IMR-90 (cell line): ENCODE measurements around the gene TOR2A. TPM values are rescaled to one million over a fixed set of nuclear protein-coding genes. Genes with fewer than 3 reads are reported as not detected.

Experiments used
- ATAC-seq: fragments of 200-7000 bp; cut with Tn5 transposase; 2 replicates; pipeline ENCODE4 v1.9.1; 2020; ENCODE audit warnings: low read depth, mild to moderate bottlenecking, moderate library complexity
- BruUV-seq: library from RNA; stranded (reverse); fragments of 400-500 nt; replicated peaks from 2 replicates; lab custom pipeline; 2021; lab: Mats Ljungman, UMichigan
- CTCF ChIA-PET: fragments of 300-600 bp; formaldehyde crosslinking; extraction: SDS; loops from one replicate; lab custom pipeline; 2021; ENCODE audit warnings: antibody characterized with exemption; lab: Yijun Ruan, JAX
- POLR2A ChIA-PET: fragments of 300-600 bp; sonication (Branson Sonifier 250); formaldehyde crosslinking; loops from one replicate; lab custom pipeline; 2022; ENCODE audit warnings: antibody characterized with exemption; ENCODE audit not compliant: unreplicated experiment; lab: Charles Lee
- DNase-seq: peaks from one replicate; pipeline ENCODE4 v3.0.0; 2013
- H2AFZ ChIP-seq: replicated peaks from 2 replicates; pipeline ENCODE3; 2013; ENCODE audit warnings: low read length, mild to moderate bottlenecking; ENCODE audit not compliant: poor library complexity
- H2AK5ac ChIP-seq: 2 replicates; pipeline ENCODE4 v1.6.1; 2013; ENCODE audit warnings: low read depth, low read length, inconsistent platforms
- H2AK9ac ChIP-seq: replicated peaks from 2 replicates; pipeline ENCODE3; 2013; ENCODE audit warnings: mild to moderate bottlenecking, low read depth, low read length, moderate library complexity; ENCODE audit not compliant: poor library complexity
- H2BK120ac ChIP-seq: 2 replicates; pipeline ENCODE4 v1.6.1; 2013; ENCODE audit warnings: low read depth, low read length, inconsistent platforms
- H2BK15ac ChIP-seq: 3 replicates; pipeline ENCODE4 v1.6.1; 2013; ENCODE audit warnings: low read depth, low read length, inconsistent platforms
- H2BK20ac ChIP-seq: 2 replicates; pipeline ENCODE4 v1.6.1; 2013; ENCODE audit warnings: low read depth, mild to moderate bottlenecking, inconsistent platforms, low read length, moderate library complexity
- H2BK5ac ChIP-seq: 2 replicates; pipeline ENCODE4 v1.6.1; 2013; ENCODE audit warnings: mild to moderate bottlenecking, low read depth, low read length, inconsistent platforms; ENCODE audit not compliant: poor library complexity, severe bottlenecking
- H3K14ac ChIP-seq: replicated peaks from 2 replicates; pipeline ENCODE4 v1.6.1; 2013; ENCODE audit warnings: low read depth, low read length, inconsistent platforms
- H3K18ac ChIP-seq: 2 replicates; pipeline ENCODE4 v1.6.1; 2013; ENCODE audit warnings: low read depth, low read length, control low read depth
- H3K23ac ChIP-seq: 2 replicates; pipeline ENCODE4 v1.6.1; 2013; ENCODE audit warnings: low read depth, low read length, inconsistent platforms
- H3K27ac ChIP-seq: 2 replicates; pipeline ENCODE4 v1.5.1; 2013; ENCODE audit warnings: mild to moderate bottlenecking, control low read depth, low read length; ENCODE audit not compliant: insufficient read depth
- H3K27me3 ChIP-seq: 2 replicates; pipeline ENCODE4 v1.6.1; 2013; ENCODE audit warnings: low read length; ENCODE audit not compliant: control insufficient read depth, insufficient read depth
- H3K36me3 ChIP-seq: 2 replicates; pipeline ENCODE4 v1.6.1; 2013; ENCODE audit warnings: low read length, mixed read lengths; ENCODE audit not compliant: control insufficient read depth, insufficient read depth
- H3K4ac ChIP-seq: 2 replicates; pipeline ENCODE4 v1.6.1; 2013; ENCODE audit warnings: low read depth, low read length, inconsistent platforms
- H3K4me1 ChIP-seq: 2 replicates; pipeline ENCODE4 v1.6.1; 2013; ENCODE audit warnings: low read length, mixed read lengths; ENCODE audit not compliant: control insufficient read depth, insufficient read depth
- H3K4me2 ChIP-seq: 2 replicates; pipeline ENCODE4 v1.6.1; 2013; ENCODE audit warnings: low read depth, mild to moderate bottlenecking, control low read depth, low read length, moderate library complexity
- H3K4me3 ChIP-seq: 2 replicates; pipeline ENCODE4 v1.5.1; 2013; ENCODE audit warnings: low read depth, mild to moderate bottlenecking, control low read depth, low read length, moderate library complexity; ENCODE audit not compliant: insufficient read depth
- H3K56ac ChIP-seq: 2 replicates; pipeline ENCODE4 v1.6.1; 2013; ENCODE audit warnings: low read length, inconsistent platforms; ENCODE audit not compliant: insufficient read depth; ENCODE audit errors: extremely low read depth
- H3K79me1 ChIP-seq, 2 experiments: 2 replicates each; pipeline ENCODE4 v1.6.1; 2013; ENCODE audit warnings: low read length in 2 of 2, inconsistent platforms in 1 of 2, low read depth in 1 of 2
- H3K9ac ChIP-seq: 2 replicates; pipeline ENCODE4 v1.6.1; 2013; ENCODE audit warnings: low read depth, low read length, control low read depth
- H3K9me1 ChIP-seq: 2 replicates; pipeline ENCODE4 v1.6.1; 2013; ENCODE audit warnings: low read length, inconsistent platforms; ENCODE audit not compliant: insufficient read depth
- H3K9me3 ChIP-seq: 2 replicates; pipeline ENCODE4 v1.6.1; 2013; ENCODE audit warnings: low read length; ENCODE audit not compliant: control insufficient read depth, insufficient read depth
- H4K20me1 ChIP-seq: 2 replicates; pipeline ENCODE4 v1.6.1; 2013; ENCODE audit warnings: low read length, inconsistent platforms; ENCODE audit not compliant: insufficient read depth
- H4K5ac ChIP-seq: 2 replicates; pipeline ENCODE4 v1.6.1; 2013; ENCODE audit warnings: mild to moderate bottlenecking, low read depth, low read length, control low read depth
- H4K8ac ChIP-seq, 2 experiments: 2 replicates each; pipeline ENCODE4 v1.6.1; 2013; ENCODE audit warnings: low read depth in 2 of 2, low read length in 2 of 2, control low read depth in 1 of 2, inconsistent platforms in 1 of 2
- H4K91ac ChIP-seq: 2 replicates; pipeline ENCODE4 v1.6.1; 2013; ENCODE audit warnings: low read depth, low read length, inconsistent platforms; ENCODE audit not compliant: insufficient read depth
- BHLHE40 ChIP-seq: fragments of 150-350 bp; IDR thresholded peaks from 2 replicates; pipeline ENCODE4 v1.6.1; 2016; ENCODE audit warnings: mild to moderate bottlenecking, low read depth, low read length
- CEBPB ChIP-seq: IDR thresholded peaks from 2 replicates; pipeline ENCODE4 v1.6.1; 2012; ENCODE audit warnings: low read depth, low read length, improper control_type of control experiment
- CHD1 ChIP-seq: IDR thresholded peaks from 2 replicates; pipeline ENCODE4 v1.6.1; 2012; ENCODE audit warnings: low read depth, low read length, improper control_type of control experiment
- CTCF ChIP-seq: conservative IDR thresholded peaks from 2 replicates; pipeline ENCODE4 v1.5.1; 2012; ENCODE audit warnings: mild to moderate bottlenecking, low read depth, low read length, improper control_type of control experiment
- ELK1 ChIP-seq: fragments of 150-350 bp; IDR thresholded peaks from 2 replicates; pipeline ENCODE4 v1.6.1; 2016; ENCODE audit warnings: low read depth, mild to moderate bottlenecking, low read length, moderate library complexity, borderline replicate concordance
- FOS ChIP-seq: fragments of 150-350 bp; IDR thresholded peaks from 2 replicates; pipeline ENCODE4 v1.6.1; 2016; ENCODE audit warnings: low read depth, low read length
- MAFK ChIP-seq: IDR thresholded peaks from 2 replicates; pipeline ENCODE4 v1.6.1; 2012; ENCODE audit warnings: low read depth, low read length, improper control_type of control experiment
- MAZ ChIP-seq: IDR thresholded peaks from 2 replicates; pipeline ENCODE4 v1.6.1; 2012; ENCODE audit warnings: low read depth, mild to moderate bottlenecking, low read length, improper control_type of control experiment, moderate library complexity, borderline replicate concordance
- MXI1 ChIP-seq: IDR thresholded peaks from 2 replicates; pipeline ENCODE4 v1.6.1; 2012; ENCODE audit warnings: low read depth, mild to moderate bottlenecking, low read length, moderate library complexity, borderline replicate concordance
- NFE2L2 ChIP-seq: fragments of 150-350 bp; IDR thresholded peaks from 2 replicates; pipeline ENCODE4 v1.6.1; 2016; ENCODE audit warnings: low read depth, mild to moderate bottlenecking, low read length
- POLR2A ChIP-seq: IDR thresholded peaks from 2 replicates; pipeline ENCODE4 v1.6.1; 2012; ENCODE audit warnings: mild to moderate bottlenecking, low read depth, low read length
- RAD21 ChIP-seq: IDR thresholded peaks from 2 replicates; pipeline ENCODE4 v1.6.1; 2012; ENCODE audit warnings: low read length, improper control_type of control experiment
- RCOR1 ChIP-seq: IDR thresholded peaks from 2 replicates; pipeline ENCODE4 v1.6.1; 2012; ENCODE audit warnings: mild to moderate bottlenecking, low read length, improper control_type of control experiment; ENCODE audit not compliant: insufficient replicate concordance
- RFX5 ChIP-seq: IDR thresholded peaks from 2 replicates; pipeline ENCODE4 v1.8.0; 2012; ENCODE audit warnings: low read depth, mild to moderate bottlenecking, low read length, moderate library complexity
- SMC3 ChIP-seq: fragments of 150-350 bp; IDR thresholded peaks from 2 replicates; pipeline ENCODE4 v1.6.1; 2016; ENCODE audit warnings: low read depth, mild to moderate bottlenecking, antibody characterized with exemption, low read length, moderate library complexity
- USF2 ChIP-seq: fragments of 150-350 bp; IDR thresholded peaks from 2 replicates; pipeline ENCODE4 v1.6.1; 2017; ENCODE audit warnings: mild to moderate bottlenecking, antibody characterized with exemption, low read length, low read depth
- WGBS, 2 experiments: methylation state at CpG; one replicate each; pipeline versions ENCODE4 v1.1.5 to v1.1.7; 2013; ENCODE audit warnings: missing lambda C conversion rate in 2 of 2; ENCODE audit not compliant: insufficient read length in 1 of 2; ENCODE audit errors: extremely low coverage in 2 of 2; 5-methylcytosine and 5-hydroxymethylcytosine counted together
- dilution Hi-C: fragments of 300-500 bp; cut with HindIII; formaldehyde crosslinking; loops from one replicate; pipeline ENCODE4 v1.14.3; 2018; ENCODE audit warnings: low sequenced_read_pairs; ENCODE audit not compliant: unreplicated experiment
- in situ Hi-C: fragments of 300-500 bp; cut with MboI; formaldehyde crosslinking; loops from 3 replicates; pipeline ENCODE4 v1.14.3; 2019; ENCODE audit warnings: low sequenced_read_pairs, inconsistent platforms, mixed read lengths
- intact Hi-C: fragments of 100-400 bp; cut with micrococcal nuclease; formaldehyde crosslinking; loops from 2 replicates; pipeline ENCODE4 v1.10.0; 2022
- polyA plus RNA-seq, 3 experiments: library from polyadenylated mRNA; depleted of rRNA; stranded (reverse); fragments of >200 nt; gene quantifications; 2 replicates each; pipeline ENCODE4 v1.2.3, GENCODE V29; 2012; ENCODE audit warnings: low replicate concordance in 1 of 3
- total RNA-seq: library from RNA; depleted of rRNA; stranded (reverse); fragments of >200 nt; gene quantifications from 2 replicates; pipeline ENCODE4 v1.2.3, GENCODE V29; 2012

TOR2A gene
- total and polyA plus RNA-seq, 2 of the 4 experiments (the other 2 are of a cell fraction) = 0.90 to 12.5 TPM

- Histone ChIP-seq H2BK15ac (no peak overlapping the region), H2BK120ac (no peak overlapping the region), H3K4me1 (no peaks in the 10 kb centered on the region; the same call in 1 of the 2 replicates), H3K36me3 (no peaks in the 10 kb centered on the region), H3K9ac (no peak overlapping the region), H2AFZ (no peak overlapping the region), H3K79me1 (no peaks in the 10 kb centered on the region), H3K14ac (no peak overlapping the region), H2BK20ac (no peak overlapping the region), H4K8ac (no peak overlapping the region), H4K5ac (no peak overlapping the region), H4K91ac (no peak overlapping the region), H3K4ac (no peak overlapping the region), H3K18ac (no peak overlapping the region), H4K20me1 (no peaks in the 10 kb centered on the region), H3K56ac (no peak overlapping the region), H3K27me3 (peaks cover 11% of the 10 kb centered on the region), H3K27ac (no peak overlapping the region), H3K9me3 (no peaks in the 10 kb centered on the region), H2AK5ac (no peak overlapping the region), H3K23ac (no peak overlapping the region), H3K4me3 (no peak overlapping the region), H3K4me2 (no peak overlapping the region), H2AK9ac (peak overlapping the region; percentile 42), H2BK5ac (no peak overlapping the region), H3K9me1 (no peaks in the 10 kb centered on the region; the same call in 1 of the 2 replicates)
- ChIA-PET POLR2A (no interaction called here), CTCF (no interaction called here)
- ATAC-seq (no peak), DNase-seq (no peak)
- intact Hi-C loops = no loop called here
- TF ChIP-seq SMC3 (no peak), CEBPB (no peak), RFX5 (no peak), USF2 (no peak), NFE2L2 (no peak), MAFK (no peak), MAZ (no peak), ELK1 (no peak), CHD1 (no peak), FOS (no peak), CTCF (no peak), RCOR1 (no peak), RAD21 (no peak), BHLHE40 (no peak), POLR2A (no peak), MXI1 (no peak)
- in situ Hi-C loops = no loop called here
- WGBS, 2 experiments = 83% methylated on average over 2 of the region's 10 CpGs; no CpG with 5 or more reads in 1 of the 2 experiments
- no TSS peak for BruUV-seq
- dilution Hi-C loops = no loop called here
Observed at GRCh38 chr9:127773981-127774380, 38.9 kb upstream of the TOR2A start.
